NCI-H146 treated with DMSO at 0.1 percent for 48 hours (cell line): ENCODE measurements around the gene NDRG4.
A peak's percentile ranks its signal among the peaks of the same experiment; 100 is the strongest.

Experiments used
- DNase-seq: peaks from one replicate; lab custom pipeline; 2025; ENCODE audit not compliant: unreplicated experiment; lab: John Stamatoyannopoulos, UW

The NDRG4 gene

DNA sequence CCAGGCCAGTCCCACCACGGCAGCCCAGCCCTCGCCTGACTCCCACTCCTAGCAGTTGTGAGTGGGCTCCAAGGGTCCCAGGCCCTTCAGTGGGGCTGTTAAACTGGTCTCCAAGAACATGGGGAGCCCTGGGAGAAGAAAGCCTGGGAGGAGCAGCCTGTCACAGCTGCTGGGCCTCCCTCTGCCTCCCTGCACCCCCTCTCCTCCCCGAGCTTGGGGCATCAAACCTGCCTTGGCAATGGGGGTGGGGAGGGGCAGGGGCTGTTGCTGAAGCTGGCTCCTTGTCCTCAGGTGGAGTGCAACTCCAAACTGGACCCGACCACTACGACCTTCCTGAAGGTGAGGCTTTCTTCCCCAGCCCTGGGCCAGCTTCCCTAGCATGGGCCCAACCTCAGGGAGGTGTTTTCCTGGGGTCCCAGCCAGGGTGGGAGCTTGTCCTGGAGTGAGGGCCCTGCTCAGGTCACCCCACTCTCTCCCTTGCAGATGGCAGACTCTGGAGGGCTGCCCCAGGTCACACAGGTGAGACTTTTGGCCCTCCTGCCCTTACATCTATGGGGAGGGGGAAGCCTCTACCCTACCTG is 8.8 kb downstream of the NDRG4 start:
- no peak for DNase-seq

DNA sequence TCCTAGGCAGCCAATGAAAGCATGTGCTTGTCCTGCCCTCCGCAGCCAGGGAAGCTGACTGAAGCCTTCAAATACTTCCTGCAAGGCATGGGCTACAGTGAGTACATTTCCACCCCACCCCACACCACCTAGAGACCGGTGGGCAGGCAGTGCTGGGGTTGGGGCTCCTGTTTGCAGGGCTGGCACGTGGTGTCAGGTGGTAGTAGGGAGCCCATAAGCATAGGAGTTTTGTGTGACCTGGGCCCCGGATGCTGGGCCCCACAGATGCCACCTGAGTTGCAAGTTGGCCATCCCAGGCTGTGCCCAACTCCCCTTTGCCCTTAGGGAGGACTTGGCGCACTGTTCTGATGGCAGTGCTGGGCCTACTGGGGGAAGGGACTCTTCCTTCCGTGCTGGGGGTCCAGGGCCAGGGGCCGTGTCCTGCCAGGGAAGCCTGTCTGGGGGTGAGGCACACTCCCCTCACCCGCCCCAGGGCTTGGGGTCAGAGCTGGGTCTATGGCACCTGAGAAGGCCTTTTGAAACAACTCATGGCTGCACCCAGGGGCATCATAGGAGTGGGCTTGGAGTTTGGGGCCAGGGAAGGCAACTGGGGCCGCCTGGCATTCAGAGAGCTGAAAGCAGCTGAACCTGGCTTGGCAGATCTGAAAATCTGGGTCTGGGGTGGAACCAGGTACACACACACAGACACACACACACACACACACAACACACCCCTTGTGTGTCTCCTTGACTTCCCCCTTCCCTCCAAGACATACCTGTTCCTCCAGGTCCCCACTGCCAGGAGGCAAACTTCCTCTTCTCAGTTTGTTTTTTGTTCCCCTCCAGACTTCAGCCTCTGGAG is 9.5 kb downstream of the NDRG4 start:
- DNase-seq = no peak

DNA sequence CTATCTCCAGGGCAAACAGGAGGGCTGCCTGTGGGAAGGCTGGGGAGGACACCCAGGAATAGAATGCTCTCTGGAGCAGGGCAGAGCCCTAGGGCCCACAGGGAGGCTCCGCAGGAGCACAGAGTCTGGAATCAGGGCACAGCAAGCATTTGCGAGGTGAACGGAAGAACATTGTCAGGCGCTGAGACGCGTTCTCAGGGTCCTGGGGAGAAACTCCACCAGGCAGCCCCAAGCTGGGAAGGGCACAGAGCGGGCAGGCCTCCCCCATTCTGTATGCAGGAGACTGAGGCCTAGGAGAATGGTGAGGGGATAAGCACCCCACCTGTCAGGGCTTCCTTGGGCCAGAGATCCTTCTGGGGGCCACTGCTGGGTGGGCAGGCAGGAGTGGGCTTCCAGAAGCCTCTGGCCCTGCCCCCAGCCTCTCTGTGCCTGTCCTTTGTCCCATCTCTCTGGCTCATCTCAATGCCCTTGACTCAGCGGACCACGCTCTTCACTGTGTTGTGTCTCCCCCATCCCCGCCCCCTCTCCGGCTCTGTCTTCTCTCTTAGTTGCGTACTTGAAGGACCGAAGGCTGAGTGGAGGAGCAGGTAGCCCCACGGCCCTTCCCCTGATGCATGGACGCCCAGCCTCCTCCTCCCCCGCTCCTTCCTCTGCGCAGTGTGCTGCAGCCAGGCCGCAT is 10.3 kb downstream of the NDRG4 start:
- DNase-seq = no peak

DNA sequence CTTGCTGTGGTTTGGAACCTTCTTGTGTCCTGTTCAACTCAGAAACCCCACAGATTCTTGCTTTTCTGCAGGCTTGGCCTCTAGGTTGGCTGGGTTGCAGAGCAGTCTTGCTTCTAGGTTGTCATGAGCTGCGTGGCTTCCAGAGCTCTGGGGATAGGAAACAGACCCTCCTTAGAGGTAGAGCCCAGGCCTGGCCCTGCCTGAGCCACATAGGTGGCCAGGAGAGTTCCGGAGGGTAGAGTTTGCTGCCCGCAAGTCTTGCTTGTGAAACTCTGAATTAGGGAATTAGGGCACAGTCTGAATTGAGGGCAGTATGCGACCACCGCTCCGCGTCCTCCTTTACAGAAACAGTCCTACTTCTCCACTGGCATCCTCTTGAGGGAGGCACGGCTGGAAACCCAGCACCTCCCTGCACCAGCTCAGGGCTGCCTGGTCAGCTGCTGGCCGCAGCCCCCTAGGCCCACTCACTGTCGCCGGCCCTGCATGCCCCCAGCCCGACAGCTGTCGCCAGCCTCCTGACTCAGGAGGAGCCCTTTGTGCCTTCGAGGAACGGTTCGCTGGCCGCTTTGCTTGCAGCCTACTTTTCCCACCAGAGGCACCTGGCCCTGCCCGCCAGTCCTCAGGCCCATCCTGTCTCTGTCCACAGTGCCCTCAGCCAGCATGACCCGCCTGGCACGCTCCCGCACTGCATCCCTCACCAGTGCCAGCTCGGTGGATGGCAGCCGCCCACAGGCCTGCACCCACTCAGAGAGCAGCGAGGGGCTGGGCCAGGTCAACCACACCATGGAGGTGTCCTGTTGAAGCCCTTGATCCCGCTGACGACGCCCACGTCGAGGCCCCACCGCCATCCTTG is 11.1 kb downstream of the NDRG4 start:
- DNase-seq = no peak

DNA sequence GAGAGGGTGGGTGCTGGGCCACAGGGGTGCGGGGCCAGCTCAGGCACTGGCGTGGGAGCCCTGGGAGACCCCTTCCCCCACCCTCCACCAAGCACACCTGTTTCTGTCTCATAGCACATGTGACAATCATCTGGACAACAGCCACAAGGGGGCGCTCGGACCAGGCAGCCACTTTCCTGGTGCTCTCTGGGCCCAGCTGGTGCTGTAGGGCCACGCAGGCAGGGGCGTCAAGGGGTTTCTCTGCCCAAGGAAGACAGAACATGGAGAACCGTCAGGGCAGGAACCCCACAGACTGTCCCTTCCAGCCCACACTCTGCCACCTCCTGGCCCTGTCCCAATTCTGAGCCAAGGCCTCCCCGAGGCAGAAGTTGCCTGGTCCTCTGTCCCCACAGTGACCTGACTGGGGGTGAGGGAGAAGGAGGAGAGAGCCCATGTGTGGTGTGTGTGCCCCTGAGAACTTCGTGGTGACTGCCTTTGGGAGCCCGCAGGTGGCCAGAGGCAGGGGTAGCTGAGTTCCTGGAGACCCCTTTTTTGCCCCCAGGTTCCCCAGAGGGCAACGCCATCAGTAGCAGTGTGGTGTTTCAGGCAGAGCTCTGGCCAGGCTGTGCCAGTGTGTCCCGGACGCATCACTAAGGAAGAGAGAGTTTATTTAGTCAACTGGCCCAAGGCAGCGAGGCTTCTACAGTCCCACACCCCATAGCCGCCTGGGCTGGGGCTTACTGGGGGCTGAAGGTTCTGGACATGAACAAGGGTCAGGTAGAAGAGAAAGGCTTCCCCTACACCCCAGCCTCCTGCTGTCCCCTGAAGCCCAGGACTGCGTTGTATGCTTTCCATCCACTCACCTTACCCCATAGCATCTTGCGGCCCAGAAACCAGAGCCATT is 12.2 kb downstream of the NDRG4 start:
- no peak for DNase-seq

DNA sequence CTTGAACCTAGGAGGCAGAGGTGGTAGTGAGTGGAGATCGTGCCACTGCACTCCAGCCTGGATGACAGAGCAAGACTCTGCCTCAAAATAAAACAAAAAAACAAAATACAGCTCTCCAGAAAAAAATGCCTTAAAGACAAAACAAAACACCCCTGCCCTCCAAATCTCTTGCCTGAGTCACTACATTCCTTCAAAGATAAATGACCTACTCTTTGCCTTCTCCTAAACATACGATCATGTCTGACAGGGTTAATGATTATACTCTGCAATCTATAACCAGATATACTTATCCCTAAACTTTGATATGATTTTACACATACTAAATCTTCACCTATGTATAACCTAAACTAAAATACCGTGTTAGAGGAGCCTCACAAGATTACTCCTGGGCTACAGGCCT is 13.9 kb downstream of the NDRG4 start:
- DNase-seq = no peak

DNA sequence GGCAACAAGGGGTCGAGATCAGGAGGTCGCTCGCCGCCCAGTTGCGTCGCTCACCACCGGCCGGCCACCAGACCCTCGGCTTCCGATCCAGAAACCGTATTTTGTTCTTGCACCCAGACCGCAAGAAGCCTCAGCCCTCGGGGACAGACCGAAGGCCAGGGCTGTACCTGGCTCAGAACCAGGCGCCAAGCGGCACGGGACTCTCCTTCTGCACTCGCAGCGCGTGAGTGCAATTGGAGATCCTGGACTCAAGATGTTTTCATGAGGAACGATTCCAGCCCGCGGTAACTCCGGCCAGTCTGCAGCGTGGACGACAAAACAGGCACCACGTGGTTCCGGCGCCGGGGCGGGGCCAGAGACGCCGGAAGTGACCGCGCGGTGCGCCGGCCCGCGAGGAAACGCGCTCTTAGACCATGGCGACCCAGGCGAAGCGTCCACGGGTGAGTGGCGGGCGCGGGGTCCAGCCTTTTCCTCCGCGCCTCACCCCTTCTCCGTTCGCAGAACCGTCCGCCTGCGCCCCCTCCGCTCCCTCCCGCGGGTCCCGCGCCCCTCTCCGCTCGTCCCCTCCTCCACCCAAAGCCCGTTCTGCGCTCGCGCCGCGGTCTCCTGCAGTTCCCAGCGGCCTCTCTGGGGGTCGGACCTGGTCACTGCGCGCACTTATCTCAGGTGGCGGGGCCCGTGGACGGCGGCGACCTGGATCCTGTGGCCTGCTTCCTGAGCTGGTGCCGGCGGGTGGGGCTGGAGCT is 15.4 kb downstream of the NDRG4 start, which contains the start of gene SETD6:
Gene SETD6 (plus strand): TSS at position 393 of the 746 bp plus-strand sequence. CDS start 21 bp downstream, at position 414.
- DNase-seq = peak; percentile 27

DNA sequence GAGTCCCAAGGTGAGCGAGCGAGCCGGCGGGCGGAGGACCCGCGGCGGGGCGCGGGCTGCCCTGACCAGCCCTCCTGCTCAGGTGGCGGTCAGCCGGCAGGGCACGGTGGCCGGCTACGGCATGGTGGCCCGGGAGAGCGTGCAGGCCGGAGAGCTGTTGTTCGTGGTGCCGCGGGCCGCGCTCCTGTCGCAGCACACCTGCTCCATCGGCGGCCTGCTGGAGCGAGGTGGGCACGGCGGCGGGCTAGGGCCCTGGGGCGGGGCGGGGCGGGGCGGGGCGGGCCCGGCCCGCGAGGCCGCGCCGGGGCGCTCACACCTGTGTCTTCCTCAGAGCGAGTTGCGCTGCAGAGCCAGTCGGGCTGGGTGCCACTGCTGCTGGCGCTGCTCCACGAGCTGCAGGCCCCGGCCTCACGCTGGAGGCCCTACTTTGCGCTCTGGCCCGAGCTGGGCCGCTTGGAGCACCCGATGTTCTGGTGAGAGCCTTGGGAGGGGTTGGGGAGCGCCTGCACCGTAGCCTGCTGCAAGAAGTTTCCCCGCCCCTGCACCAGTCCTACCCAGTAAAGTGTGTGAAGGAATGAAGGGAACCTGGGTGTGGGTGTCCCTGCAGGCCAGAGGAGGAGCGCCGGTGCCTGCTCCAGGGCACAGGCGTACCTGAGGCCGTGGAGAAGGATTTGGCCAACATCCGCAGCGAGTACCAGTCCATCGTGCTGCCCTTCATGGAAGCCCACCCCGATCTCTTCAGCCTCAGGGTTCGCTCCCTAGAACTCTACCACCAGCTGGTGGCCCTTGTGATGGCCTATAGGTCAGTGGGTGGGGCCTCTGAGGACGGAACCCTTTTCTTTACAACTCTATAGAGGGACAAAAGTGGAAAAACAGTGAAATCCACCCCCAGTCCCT is 16.2 kb downstream of the NDRG4 start:
- no peak for DNase-seq

DNA sequence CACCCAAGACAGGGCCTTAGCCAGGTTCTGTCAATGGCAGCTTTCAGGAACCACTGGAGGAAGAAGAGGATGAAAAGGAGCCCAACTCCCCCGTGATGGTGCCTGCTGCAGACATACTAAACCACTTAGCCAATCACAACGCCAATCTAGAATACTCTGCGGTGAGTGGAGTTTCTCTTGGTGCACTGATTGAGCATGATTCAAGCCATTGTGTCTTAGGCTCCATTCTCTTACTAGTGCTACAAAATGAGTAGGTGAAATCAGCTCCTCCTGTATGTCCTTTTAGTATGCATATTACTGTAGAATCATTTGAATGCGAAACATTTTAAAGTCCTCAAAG is 16.8 kb downstream of the NDRG4 start:
- DNase-seq = no peak

DNA sequence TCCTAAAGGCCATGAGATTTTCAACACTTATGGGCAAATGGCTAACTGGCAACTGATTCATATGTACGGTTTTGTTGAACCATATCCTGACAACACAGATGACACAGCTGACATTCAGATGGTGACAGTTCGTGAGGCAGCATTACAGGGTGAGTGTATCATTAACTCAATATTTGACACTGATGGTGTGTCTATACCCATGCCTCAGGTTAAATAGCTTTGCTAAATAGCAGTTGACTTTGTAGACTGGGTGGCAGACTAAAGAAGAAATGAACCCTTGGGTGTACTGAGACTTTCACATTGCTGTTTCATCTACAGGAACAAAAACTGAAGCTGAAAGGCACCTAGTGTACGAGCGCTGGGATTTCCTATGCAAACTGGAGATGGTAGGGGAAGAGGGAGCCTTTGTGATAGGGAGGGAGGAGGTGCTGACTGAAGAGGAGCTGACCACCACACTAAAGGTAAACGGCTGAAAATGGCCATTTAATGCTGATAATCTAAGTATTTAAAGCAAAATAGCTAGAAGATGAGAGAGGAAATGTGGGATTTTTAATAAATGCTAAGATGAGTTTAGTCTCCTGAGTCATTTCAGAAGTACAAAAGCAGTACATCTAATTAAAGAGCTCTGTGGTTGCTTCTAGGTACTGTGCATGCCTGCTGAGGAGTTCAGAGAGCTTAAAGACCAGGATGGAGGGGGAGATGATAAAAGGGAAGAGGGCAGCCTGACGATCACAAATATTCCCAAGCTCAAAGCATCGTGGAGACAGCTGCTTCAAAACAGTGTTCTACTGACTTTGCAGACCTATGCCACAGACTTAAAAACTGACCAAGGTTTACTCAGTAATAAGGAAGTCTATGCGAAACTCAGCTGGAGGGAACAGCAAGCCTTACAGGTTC is 18.4 kb downstream of the NDRG4 start:
- DNase-seq = no peak

DNA sequence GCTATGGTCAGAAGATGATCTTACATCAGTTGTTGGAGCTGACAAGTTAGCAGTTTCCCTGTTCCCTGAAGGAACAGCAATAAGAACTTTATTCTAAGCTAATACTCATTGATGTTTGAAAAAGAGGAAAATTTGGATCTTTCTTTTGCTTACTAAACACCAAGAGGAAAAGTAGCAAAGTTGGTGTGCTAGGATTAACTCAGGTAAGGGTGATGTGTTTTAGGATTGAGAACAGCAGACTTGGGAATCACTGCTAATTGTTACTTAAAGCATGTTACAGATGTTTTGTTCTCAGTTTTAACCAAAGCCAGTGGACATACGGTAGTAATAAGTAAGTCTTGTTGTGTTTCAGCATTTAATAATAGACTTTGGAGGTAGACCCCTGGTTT is 19.0 kb downstream of the NDRG4 start:
- DNase-seq = no peak

DNA sequence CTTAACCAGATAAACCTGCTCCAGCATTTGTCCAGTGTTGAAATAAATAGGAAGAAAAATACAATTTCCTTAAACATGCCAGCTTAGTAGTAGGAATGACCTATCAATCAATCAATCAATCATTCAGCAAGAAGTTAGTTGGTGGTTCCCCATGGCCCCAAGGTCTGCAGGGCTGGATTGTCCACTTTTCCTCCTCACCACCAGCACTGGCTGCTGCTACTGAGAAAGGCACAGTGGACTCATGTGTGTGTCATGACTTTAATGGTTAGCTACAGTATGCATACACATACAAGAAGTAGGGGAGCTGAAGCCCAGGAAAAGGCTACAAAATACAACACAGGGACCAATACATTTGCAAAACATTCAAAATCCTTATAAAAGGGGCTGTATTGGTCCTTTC is 19.8 kb downstream of the NDRG4 start:
- DNase-seq = no peak

DNA sequence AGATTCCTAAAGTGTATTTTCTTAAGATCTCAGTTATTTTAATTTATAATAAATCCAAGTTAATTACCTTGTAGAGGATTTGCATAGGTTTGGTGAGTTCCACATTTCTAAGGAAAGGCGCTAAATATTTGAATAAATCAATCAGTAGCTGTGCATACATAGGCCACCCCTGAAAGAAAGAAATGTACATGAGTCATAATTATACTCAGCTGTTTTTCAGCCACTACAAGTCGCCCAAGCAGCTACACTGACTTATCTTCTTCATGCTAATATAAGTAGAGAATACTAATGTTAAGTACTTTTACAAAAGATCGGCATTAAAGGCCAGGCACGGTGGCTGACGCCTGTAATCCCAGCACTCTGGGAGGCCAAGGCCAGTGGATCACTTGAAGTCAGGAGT is 30.2 kb downstream of the NDRG4 start:
- no peak for DNase-seq

DNA sequence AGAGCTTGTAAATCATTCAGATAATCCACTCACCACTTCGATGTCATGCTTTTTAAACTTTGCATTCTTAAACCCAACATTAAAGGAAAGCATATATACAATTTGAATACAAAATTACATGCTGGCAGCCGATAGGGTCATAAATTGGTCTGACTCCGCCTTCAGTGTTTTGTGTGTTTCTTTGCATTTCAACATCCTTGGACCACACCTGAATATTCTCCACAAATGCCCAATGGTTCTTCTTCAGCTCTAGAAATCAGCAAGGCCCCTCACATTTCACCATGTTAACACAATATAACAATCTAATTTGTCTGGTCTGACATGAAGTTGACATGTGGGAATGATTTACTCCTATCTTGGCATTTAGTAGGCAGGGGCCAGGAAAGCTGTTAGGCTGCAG is 32.5 kb downstream of the NDRG4 start:
- DNase-seq = no peak

DNA sequence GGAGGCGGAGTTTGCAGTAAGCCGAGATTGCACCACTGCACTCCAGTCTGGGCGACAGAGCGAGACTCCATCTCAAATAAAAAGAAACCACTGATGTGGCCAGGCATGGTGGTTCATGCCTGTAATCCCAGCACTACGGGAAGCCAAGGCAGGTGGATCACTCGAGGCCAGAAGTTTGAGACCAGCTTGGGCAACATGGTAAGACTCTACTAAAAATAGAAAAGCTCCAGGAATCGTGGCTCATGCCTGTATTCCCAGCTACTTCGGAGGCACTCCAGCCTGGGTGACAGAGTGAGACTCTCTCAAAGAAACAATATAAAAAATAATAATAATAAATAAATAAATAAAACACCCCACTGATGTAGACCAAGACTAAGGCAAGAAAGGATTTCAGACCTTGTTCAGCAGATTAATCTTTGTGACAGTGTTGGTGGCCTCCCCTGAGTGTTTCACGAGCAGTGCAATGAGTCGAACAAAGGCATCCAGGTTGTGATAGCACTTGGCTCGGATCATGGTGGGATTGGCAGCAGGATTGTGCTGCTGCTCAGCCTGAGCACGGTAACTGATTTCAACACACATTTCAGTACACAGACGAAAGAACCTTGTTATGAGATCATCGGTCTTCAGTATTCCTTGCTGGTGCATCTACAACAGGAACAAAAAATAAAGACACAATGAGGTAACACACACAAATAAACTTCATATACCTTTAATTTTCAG is 34.0 kb downstream of the NDRG4 start:
- no peak for DNase-seq

DNA sequence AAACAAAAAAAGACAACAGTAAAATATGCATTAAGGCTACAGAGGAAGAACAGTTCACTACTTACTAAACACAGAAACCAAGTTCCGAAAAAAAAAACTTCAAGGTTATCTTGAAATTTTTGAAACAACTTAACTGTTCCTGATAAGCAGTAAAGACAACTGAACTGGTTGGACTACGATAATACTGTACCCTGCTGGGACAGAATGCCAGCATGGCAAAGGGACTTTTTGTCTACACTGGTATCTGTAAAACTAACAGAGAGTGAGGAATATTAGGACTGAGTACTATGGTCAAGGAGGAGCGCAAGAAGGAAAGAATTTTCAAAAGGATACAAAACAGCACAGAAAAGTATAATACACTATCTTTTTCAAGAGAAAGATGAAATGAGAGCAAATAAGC is 35.2 kb downstream of the NDRG4 start:
- DNase-seq = no peak

DNA sequence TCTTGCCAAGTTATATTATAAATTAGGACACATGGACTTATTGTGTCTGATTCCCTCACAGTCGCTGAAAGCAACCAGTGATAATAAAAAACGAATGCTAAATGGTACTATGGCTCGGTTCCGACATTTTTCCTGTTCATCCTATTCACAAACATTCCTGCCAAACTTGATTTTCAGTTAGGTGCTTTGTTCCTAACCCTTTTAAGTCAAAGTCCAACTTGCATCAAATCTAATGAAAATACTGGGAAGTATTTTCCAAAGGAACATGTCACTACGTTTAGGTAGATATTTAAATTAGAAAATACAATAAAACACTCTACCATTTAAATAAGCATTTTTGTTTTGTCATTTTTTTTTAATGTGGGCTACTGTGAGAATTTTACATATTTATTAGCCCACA is 36.3 kb downstream of the NDRG4 start:
- DNase-seq = no peak
